H4 (cell line): ENCODE results near the gene GFRA1. TPM values are rescaled to one million over a fixed set of nuclear protein-coding genes. Genes with fewer than 3 reads are reported as not detected.

Source experiments
- DNase-seq: peaks from one replicate; pipeline ENCODE4 v3.0.0-alpha.2; 2015; ENCODE audit warnings: low spot score
- total RNA-seq: library from RNA; depleted of rRNA; stranded (reverse); fragments of >200 nt; shearing (Covaris generic); gene quantifications from 2 replicates; pipeline ENCODE4 v1.2.3, GENCODE V29; 2014

Gene GFRA1
- total RNA-seq, 1 experiment from 2014 or later: 2.6 TPM

DNA sequence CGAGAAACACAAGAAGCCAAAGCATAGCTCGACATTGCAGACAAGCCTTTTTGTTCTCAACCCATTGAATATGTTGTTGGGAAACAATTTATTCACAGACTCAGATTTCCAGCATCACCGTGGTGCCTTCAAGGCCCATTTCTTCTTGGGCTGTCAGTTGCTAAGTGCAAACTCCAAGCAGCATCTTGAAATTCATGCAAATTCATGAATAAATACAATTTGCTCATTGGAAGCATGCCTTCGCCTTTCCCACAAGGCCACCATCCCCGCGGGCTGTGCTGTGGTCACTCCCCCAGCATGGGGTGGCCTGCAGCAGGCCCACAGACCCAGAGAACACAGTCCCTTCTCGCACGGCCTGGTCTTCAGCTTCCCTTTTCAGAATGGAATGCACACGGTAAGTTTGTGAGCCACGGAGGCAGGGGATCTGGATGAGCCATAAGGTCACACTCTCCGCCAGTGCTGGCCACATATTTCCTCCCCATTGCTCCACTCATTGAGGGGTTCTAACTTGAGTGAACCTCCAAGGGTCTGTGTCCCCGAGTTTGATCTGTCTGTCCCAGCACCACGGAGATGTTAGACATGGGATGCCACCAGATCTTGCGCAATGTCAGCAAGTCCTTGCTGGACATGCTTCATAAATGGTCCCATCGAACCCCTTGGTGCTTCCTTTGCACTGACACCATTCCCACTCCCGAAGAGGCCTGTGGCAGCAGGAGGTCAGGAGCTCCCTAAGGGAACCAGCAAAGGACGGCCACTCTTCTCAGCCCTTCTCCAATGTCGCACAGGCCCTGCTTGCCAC lies 109.5 kb downstream of the GFRA1 start:
- DNase-seq: no peak

DNA sequence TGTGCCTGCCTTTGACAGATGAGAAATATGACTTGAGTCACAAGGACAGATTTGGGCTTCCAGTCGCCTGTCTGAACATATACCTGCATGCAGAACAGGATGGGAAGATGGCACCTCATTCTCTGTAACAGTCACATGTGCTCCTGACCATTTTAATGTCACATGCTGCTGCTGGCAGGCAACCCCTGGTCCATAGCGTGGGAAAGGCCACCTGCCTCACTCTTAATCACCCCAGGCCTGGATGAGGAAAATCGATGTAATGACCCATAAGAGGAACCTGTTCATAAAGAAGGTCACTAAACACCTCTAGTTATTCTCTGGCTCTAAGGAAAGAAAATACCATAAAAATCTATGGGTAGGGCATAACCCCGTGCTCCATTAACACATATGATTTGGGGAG lies 110.2 kb downstream of the GFRA1 start:
- no peak for DNase-seq

DNA sequence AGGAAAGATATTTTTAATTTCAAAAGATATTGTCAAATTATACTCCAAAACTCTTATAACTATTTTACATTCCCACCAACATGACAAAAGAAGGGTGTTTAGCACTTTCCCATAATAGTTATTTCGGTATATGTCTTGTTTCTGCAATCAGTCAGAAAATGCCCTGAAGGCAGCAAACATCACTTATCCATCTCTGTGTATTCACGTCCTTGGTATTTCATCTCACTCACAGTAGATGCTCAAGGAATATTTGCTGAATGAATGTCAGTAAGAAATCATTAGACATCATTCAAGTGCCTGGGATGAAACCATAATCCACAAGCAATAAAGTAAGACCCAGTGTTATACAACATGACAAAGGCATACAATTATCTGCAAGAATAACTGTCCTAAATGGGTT lies 112.7 kb downstream of the GFRA1 start:
- no peak for DNase-seq

DNA sequence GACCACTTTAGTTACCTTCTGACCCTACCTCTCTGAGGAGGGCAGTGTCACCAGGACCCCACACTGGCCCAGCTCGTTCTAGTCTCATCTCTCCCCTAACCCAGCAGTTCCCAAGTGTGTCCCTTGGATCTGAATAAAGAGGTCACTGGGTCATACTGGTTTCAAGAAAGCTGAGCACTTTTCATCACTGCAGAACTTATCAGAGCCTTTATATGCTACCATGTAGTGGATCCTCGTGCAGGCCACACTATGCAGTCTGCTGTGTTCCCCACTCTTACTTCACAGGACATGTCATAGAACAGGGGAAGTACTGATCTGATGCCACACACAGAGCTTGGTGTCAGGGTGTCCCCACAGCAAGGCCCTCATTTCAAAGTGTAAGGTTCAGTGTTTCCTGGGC lies 113.8 kb downstream of the GFRA1 start:
- DNase-seq: no peak

DNA sequence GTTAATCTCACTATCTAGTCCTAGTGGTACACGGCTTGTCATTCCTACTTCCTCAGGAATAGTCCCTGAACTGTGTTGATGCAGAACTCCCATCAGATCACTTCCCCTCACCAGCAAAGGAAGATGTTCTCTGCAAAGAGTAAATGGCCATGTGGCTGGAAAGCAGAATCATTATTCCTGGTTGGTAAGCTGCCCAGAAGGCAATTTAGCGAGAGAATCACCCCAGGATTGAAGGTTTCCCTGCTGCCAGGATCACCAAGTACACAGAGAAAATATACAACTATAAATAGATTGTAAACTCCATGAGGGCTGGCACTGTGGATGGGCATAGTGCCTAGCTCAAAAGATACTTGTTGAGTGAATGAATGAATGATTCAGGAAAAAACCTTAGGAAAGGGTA lies 115.0 kb downstream of the GFRA1 start:
- no peak for DNase-seq

DNA sequence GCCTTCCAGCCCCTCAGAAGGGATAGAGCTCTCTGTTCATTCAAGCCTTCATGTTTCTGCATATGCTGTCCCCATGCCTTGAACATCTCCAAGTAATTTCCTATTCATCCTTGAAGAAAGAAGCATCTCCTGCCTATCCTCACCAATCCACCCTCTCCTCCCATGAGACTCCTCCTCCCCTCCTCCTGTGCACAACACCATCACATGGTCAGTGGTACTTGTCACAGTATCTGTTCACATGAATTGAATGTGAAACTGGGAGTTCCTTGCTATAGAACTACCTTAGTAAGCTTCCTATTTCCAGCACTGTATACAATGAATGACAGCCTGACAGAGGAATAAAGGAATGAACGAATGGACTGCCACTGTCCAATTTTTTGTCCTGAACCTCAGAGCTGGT lies 115.5 kb downstream of the GFRA1 start:
- DNase-seq: no peak

DNA sequence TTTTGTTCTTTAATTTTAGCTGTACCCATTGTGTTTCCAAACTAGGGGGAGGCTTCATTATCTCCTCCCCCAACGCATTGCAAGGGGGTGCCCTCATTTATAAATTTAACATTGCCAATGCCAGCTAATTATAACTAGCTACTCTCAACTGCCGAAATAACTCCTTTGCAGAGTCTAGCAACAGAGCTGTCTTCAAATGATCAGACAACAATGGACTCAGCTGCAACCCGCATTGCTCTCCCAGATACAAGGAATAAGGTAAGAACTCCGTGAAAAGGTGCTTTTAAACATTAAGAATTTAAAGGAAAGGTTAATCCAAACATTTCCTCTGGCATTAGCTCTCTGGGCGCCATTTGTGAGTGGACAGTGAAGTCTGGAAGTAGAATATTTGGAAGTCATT lies 116.2 kb downstream of the GFRA1 start:
- no peak for DNase-seq

DNA sequence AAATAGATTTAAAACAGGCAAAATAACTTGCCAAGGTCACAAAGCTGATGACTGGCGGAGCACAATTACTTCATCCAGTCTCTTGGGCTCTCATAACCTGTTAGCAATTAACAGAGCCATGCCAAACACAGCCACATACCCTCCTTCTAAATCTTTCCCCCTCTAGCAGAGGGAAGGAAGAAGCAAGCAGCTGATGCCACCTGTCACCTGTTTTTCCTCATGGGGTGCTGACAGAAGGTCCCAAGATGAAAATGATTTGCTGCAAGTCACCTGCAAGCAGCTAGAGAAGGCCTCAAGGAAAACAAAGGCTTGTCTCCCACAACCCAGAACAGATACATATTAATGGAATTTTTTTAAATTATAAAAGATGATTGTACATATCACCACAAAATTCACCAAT lies 117.8 kb downstream of the GFRA1 start:
- DNase-seq: no peak

DNA sequence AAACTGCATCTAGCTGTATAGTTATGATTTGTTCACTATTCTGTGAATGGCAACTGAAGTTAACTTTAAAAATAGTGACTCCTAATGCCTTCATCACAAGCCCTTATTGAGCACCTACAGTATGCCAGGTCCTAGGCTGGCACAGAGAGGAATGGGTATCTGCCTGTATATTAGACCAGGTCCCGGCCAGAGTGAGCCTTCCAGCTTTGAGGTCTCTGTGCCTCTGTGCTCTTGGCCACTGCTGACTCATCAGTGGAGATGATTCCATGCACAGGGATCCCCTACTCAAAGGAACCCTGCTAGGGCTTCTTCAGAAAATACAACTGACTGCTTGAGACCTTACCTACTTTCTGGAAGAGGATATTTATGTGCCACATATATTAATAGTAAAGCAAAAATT lies 118.4 kb downstream of the GFRA1 start:
- DNase-seq: no peak

DNA sequence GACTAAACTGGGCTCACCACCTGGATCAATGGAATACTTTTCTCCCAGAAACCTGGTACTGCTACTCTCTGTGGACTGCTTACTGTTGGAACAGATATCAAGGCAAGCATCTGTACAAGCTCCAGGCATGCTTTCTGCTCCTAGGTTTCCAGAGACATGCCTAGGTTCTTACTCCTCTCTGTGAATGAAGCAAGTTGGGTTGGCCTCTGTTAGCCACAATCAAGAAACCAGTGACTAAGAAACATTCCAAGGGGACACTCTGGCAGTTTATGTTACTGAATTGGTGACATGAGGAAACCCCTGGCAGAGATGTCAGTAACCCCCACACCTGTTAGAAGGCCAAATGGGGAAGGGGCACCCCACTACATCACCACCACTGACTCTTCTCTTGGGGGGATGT lies 121.9 kb downstream of the GFRA1 start:
- DNase-seq: no peak

DNA sequence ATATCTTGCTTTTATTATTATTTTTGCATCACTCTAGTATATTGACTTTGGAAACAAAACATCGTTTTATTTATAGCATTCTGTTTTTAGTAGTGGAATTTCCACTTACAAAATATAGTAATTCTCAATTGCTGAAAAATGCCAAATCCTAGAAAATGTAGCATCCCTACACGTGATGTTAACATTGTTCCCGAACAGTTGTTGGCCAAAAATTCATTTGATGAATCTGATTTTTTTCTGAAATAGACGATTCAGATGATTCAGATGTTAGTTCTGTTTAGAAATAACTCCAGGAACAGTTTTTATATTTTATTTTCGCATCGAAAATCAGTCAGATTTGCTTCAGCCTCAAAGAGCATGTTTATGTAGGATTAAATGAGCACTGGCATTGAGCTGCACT lies 122.4 kb downstream of the GFRA1 start:
- no peak for DNase-seq

DNA sequence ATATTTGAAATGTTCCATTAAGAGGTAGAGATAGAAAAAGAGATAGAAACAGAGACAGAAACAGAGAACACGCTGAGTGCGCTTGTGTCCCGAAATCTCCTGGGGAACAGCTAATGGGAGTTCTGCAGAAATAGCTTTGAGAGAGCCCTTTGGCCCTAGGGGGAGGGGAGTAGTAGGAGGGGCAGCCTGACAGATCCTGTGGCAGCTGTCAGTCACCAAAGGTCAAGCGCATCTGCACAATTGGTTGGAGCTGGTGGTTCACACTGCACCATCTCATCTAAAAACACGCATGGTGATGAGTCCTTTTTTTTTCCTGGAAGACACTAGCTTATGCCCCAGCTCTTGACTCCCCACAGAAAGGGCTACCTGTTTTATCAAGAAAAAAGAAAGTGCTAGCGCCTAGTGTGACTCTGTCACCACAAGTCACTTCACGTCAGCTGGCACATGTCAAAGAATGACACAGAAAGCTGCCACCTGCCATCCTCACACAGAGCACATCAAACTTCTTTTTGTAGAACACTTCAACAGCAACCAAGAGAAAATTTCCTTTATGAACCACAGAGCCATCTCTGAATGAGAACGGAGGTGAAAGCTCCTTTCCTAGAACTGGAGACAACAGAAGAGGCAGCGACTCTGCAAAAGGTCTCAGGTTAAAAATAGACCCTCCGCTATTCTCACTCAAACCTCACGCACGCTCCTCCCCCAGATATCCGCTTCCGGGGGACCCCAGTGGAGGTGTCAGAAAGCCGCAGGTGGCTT lies 125.7 kb downstream of the GFRA1 start:
- no peak for DNase-seq

DNA sequence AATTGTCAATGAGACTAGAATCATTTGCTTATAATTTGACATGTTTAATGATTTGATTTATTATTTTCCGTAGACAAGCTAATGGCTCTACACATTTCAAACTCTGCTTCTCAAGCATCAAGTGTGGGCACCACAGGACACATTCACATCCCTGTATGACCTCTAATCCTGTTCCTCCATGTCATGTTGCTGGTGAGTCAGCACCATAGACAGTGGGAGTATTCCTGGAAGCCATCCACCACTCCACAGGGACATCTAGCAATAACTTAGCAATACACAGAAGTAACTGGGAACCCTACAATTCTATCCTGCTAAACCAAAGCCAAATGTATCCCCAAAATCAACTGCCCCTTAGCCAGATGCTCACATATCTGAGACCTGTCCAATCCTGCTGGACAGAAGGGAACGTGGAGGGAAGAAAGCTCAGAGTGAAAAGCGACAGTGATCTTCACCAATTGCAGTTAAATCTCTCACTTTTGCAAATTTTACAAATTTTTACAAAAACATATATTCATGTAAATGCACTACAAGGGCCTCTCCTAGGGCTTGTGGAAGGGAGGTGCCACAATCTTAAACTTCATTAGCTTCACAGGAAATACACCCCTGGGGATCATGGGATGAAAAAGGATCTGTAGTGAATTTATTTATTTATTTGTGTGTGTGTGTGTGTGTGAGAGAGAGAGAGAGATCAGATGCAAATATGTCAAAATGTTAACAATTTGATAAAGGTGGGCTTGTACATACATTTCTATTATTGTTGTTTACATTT lies 126.5 kb downstream of the GFRA1 start:
- DNase-seq: no peak

DNA sequence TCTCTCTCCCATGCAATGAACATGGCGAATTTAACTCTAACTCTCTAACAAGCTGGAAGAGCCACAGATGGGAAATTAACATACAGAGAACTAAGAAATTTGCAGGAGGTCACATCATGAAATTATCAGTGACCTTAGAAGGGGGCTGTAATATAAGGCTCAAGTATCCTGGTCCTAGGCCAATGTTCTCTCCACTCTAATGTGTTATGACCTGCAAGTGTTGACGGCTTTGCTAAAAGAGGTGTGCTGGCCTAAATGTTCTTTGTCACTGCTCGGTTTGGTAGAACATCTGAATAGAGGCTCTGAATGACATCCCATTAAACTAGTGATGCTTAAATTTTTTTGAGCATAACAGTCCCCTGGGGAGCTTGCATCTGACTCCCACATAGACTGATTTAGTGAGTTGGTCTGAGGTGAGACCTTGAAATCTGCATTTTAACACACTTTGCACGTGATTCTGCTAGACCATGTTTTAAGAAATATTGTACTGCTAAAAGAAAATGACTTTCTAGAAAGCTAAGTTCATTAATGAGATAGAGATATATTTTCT lies 129.3 kb downstream of the GFRA1 start:
- DNase-seq: no peak

DNA sequence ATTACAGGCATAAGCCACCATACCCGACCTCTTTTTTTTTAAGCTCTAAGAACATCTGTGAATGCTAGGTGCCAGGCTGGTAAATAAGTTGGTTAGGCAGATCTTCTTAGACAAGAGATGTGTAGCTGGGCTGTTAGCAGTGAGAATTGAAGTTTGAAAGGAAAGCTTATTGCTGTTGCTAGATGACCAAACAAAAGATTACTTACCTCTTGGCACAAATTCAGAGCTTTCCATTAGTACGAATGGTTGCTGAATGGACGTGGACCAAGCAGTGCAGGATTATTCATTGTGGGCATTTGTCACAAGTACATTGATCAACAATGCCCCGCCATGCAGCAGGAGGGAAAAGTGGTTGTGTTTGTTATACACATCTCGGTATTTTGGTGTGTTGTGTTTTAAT lies 131.2 kb downstream of the GFRA1 start:
- DNase-seq: no peak

DNA sequence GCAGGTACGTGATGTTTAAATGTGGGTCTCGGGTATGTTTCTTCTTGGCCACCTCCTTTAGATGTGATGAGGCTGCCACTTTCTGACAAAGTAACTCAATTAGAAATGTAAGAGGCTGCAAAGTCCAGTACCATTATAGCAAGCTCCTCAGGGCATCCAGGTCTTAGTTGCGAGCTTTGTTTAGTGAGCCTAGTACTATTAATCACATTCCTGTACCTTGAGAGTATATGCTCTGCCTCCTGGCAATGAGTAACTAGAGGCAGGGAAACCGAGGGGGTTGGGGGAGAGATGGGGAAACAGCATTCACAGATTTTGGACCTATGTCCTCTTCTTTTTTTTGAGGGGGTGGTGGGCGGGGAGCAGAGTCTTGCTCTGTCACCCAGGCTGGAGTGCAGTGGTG lies 131.8 kb downstream of the GFRA1 start:
- DNase-seq: no peak

DNA sequence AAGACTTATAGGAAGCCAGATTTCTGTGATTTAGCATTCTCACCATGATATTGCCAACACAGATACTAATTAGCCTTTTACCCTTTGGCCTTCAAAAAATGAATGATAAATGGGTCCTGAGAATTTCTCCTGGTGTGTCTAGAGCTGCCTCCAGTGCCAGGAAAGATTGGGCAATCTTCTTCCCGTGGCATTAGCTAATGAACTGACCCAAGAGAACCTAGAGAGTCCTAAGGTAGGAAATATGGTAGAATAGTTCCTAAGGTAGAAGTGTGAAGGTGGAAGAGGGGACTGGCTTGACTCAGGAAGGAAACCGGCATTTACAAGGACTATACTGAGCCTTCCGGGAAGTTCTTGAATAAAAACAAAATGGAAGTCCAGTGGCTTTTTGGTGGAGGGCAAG lies 133.1 kb downstream of the GFRA1 start:
- DNase-seq: no peak

DNA sequence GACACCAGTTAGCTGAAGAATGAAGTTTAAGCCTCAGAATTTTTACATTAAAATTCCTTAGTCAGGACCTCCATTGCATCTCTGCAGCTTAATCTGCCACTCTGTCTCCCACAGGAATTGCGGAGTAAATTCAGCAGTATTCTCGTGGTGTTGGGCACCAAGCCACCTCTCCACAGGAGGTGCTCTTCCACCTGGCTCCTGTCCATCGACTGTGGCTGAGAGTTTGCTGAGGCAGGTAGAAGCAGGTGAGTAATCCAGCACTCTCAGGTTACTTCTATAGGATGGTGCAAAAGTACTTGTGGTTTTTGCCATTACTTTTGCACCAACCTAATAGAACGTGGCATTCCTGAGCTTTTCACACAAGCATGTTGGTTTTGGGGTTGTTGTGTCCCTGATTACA lies 134.1 kb downstream of the GFRA1 start:
- DNase-seq: no peak

DNA sequence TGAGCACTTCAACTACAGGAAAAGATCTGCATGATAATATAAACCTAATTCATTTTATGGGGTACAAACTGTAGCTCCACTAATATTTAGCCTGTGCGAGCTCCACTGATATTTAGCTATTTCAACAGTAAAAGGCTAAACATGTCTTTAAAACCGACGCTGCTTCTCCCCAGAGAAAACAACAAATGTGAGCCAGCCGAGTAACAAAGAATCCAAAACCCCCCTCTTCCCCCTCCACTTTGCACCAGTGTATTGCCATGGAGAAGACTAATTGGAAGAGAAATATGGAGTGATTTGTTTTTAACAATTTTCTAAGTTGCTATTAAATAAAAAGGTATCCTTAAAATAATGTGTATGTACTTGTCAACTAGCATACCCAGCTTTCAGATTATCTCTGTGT lies 136.7 kb downstream of the GFRA1 start:
- no peak for DNase-seq

DNA sequence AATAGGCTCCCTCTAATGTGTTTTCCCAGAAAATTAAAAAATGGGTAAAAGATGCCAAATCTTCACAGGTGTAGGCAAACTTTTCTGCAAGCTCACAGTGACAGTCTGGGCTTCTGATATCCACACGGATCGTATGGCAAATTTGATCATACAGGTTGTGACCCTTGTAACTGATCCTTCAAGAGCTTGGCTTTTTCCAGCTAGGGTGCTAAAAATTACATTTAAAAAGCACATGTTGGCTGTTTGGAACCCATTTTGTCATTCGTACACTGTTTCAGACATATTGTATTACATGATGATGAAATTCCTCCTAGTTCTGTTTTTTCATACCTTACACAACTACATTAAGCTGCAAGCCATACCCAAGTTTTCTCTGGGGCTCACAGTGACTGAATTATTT lies 138.7 kb downstream of the GFRA1 start:
- no peak for DNase-seq

DNA sequence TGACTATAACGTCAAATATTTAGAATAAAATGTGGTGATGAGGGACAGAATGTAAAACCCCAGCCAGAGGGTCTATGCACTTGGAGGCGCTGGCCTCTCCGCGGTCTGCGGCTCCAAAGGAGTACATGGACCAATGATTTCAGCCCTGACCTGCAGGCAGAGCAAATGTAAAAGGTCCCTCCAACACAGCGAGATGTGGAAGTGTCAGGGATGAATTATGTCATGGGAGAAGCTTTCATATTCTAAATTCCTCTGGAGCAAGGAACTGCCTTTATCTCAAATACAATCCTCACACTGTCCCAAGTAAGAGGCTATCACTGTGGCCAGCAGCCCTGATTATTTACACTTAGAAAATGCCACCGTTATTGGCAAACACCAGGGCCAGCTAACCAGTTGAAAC lies 139.4 kb downstream of the GFRA1 start:
- no peak for DNase-seq

DNA sequence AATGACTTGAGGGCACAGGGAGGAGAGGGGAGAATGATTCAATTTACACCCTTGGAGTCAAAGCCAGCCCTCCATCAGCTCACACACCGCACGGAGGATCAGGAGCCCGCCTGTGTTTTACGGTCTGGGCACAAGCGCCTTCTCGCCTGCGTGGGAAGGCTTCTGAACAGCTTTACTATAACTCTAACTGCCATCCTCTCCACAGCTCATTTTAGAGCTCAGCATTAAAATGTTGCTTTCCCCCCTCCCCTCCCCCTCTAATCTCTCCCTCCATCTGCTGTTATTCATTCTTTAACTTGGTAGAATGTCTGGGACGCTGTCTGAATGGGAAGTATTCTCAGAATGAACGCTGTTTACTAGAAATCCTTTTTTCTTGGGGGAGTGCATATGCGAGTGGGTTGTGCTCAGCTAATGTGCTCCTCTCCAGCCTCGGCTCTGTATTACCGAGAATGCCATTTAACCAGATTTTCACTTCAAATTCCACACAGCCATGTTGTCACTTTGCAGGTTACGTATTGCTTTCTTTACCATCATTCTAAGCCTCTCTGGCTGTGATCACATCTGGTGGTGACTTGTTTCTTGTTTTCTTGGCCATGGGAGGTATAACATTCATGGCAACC lies 140.1 kb downstream of the GFRA1 start:
- DNase-seq: no peak
